Activated naive CD4-positive, alpha-beta T cell (primary cell): ENCODE data around the gene DGCR8.

Source experiments
- DNase-seq, 4 experiments: peaks; one replicate each; lab custom pipeline; 2025; lab: John Stamatoyannopoulos, UW

Gene DGCR8

DNA sequence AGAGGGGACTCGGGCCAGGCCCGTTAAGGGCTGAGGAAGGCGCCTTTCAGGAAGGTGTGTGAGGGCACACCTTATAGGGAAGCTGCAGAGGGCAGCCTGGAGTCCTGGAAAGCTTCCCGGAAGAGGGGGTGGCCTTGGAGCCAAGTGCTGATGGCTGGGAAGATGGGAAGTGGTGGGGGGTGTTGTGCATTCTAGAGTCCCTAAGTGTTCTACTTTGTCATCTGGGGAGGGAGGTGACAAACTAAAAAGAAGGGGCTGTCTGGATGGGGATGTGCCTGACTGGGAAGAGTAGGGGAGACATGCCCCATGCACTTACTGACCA is 58.3 kb downstream of the DGCR8 start:
- no peak for DNase-seq

DNA sequence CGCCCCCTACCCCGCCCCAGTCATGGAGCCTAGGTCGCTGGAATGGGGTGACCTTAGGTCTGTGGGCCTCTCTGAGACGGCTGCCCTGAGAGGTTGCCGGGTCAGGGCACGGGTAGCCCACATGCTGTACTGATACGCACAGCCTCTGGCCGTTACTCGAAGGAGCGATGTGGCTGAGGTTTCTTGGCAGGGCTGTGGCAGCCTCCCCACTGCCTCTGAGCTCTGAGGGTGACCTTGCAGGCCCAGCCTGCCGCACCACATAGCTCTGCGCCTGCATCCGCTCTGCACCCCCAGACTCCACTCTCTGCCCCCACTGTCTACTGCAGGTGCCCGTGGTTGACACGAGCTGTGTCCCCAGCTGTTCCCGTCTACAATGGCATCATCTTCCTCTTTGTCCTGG is 58.8 kb downstream of the DGCR8 start:
- DNase-seq: no peak

DNA sequence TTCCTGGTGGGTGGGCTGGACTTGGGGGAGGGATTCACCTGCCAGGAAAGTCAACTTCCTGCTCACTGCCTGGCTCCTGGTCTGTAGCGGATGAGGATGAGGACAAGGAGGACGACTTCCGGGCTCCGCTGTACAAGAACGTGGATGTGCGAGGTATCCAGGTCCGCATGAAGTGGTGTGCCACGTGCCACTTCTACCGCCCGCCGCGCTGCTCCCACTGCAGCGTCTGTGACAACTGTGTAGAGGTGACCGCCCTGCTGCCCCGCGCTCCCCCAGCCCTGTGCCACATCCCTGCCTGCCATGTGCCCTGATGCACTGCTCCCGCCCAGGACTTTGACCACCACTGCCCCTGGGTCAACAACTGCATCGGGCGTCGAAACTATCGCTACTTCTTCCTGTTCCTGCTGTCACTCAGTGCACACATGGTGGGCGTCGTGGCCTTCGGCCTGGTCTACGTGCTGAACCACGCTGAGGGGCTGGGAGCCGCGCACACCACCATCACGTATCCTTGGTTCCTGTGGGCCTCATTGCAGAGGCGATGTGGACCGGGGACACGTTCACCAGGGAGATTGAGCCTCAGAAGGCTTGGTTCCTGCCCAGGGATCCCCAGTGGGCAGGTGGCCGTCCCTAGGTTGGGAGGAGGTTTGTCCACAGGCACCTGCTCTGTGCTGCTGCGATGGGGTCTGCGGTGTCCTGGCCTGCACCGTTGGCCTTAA is 59.5 kb downstream of the DGCR8 start:
- no peak for DNase-seq

DNA sequence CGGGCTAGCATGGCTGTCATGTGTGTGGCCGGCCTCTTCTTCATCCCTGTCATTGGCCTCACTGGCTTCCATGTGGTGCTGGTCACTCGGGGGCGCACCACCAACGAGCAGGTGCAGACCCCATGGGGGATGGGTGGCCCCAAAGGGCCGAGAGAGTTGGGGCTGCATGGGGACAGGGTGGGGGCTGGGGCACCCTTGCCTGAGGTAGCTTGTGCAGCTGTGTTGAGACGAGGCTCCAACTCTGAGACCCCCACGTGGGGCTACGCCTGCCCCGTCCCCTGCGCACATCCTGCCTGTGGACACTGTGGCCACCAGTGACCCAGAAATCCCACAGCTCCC is 60.0 kb downstream of the DGCR8 start:
- no peak for DNase-seq

DNA sequence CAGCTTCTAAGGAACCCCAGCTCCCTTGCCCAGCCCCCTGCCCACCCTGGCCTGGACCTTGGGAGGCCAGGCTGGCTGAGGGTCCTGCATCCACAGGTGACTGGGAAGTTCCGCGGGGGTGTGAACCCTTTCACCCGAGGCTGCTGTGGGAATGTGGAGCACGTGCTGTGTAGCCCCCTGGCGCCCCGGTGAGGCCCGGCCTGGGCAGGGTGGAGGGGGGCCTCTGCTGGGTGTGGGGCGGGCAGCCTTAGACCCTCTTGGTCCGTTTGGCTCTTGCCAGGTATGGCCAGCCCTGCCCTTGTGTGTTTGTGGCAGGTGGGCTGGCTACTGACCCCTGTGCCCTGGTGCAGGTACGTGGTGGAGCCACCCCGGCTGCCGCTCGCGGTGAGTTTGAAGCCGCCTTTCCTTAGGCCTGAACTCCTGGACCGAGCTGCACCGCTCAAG is 60.5 kb downstream of the DGCR8 start:
- DNase-seq: no peak

DNA sequence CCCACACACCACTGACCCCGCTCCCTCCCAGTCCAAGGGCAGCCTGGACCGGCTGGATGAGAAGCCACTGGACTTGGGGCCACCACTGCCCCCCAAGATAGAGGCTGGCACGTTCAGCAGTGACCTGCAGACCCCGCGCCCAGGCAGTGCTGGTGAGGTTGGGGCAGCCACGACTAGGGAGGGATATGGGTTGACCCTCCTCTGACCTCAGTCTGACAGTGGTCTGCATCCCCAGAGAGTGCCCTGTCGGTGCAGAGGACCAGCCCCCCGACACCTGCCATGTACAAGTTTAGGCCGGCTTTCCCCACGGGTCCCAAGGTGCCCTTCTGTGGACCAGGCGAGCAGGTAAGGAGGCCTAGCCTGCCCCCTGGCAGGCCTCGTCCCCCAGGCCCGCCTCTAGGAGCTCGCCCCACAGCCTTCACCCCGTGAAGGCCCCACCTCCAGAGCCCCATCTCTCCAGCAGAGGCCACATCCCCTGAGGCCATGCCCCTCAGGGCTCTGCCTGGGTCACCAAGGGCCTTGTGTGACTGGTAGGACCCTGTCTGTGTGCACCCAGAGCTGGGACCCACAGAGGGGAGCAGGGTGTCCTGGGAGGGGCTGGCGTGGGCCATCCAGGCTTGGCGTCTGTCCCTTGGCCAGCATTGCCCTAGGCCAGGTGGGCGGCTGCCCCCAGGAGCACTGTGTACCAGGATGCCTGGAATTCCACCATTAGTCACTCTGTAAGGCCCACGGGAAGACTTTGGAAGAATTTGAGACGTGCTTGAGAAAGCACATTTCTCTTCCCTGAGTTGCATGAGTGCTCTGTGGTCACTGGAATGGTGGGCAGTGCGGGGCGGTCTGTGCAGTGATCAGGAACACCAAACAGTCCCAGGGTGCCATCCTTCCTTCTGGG is 61.4 kb downstream of the DGCR8 start:
- DNase-seq: no peak

DNA sequence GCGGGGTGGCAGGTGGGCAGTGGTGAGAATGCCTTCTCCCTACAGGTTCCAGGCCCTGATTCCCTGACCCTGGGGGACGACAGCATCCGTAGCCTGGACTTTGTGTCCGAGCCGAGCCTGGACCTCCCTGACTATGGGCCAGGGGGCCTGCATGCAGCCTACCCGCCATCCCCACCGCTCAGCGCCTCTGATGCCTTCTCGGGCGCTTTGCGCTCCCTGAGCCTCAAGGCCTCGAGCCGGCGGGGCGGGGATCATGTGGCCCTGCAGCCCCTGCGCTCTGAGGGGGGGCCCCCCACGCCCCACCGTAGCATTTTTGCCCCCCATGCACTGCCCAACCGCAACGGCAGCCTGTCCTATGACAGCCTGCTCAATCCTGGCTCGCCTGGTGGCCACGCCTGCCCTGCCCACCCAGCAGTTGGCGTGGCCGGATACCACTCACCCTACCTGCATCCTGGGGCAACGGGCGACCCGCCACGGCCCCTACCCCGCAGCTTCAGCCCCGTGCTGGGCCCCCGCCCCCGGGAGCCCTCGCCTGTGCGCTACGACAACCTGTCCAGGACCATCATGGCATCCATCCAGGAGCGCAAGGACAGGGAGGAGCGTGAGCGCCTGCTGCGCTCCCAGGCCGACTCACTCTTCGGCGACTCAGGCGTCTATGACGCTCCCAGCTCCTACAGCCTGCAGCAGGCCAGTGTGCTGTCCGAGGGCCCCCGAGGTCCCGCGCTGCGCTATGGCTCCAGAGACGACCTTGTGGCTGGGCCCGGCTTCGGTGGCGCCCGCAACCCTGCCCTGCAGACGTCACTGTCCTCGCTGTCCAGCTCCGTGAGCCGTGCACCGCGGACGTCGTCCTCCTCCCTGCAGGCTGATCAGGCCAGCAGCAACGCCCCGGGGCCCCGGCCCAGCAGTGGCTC is 62.9 kb downstream of the DGCR8 start:
- DNase-seq: no peak

DNA sequence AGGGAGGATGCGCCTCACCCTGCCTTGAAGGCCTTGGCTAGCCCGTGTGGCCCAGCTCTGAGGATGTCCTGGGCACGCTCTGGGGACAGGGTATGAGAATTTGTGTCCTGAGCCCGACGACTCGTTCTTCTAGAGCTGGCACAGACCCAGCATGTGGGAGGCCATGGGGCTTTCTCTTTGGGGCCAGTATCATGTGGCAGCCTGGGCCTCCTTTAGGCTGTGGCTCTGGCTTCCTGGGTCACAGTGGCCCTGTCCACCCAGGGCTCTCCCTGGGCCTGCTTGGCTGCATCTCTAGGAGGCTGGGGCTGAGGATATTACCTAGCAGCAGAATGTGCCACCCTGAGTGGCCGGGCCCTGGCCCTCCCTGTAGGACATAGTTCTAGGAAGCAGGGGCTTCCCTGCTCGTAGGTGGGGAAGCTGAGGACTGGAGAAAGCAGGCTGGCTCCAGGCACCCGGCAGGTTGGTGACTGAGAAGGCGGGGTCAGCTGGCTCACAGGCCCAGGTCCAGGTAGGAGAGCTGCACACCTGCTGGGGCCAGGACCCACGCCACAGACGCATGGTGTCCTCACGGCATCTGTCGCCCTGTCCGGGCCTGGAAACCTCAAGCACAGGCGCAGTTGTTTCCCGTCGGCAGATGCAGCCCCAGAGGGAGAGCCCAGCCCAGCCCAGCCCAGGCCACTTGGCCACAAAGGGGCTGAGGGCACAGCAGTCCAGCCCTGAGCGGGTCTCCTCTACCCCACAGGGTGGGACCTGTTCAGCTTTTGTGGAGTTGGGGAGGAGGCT is 64.0 kb downstream of the DGCR8 start:
- no peak for DNase-seq

DNA sequence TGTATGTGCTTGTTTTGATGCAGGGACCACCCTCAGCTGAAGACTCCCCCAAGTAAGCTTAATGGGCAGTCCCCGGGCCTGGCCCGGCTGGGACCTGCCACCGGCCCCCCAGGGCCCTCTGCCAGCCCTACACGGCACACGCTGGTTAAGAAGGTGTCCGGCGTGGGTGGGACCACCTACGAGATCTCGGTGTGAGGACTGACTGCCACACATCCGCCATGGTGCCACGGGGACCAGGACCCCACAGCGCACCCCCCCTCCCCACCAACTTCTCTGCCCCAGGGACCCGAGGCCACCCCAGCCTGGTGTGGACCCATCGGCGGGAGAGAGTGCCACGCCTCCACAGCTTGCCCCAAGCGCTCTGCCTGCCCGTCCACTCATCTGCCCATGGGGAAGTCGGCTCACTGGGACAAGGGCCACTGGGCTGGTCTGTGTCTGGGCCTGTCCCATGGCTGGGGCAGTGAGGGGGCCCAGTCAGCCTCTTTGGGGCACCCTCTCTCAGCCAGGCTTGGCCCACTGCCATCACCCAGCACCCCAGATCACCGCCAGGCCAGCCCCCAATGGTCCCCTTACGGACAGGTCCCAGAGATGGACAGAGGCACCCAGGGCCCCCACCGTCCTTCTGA is 65.3 kb downstream of the DGCR8 start:
- DNase-seq: no peak

DNA sequence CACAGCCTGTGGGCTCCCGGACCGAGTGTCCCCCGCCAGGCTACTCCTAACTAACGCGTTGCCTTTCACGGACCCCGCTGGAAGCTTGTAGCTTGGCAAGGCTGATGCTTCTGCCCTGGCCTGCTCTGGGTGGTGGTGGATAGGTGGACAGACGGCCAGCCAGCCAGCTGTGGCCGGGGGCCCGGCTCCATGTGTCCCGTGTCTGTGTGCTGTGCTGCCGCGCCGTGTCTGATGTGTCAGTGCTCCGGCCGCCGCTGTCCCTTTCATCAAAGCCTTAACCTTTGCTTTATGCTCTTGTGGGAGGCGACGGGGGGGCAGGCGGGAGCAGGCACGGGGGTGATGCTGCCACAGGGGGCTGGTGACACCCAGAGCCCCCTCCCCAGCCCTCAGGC is 65.8 kb downstream of the DGCR8 start:
- DNase-seq: no peak

DNA sequence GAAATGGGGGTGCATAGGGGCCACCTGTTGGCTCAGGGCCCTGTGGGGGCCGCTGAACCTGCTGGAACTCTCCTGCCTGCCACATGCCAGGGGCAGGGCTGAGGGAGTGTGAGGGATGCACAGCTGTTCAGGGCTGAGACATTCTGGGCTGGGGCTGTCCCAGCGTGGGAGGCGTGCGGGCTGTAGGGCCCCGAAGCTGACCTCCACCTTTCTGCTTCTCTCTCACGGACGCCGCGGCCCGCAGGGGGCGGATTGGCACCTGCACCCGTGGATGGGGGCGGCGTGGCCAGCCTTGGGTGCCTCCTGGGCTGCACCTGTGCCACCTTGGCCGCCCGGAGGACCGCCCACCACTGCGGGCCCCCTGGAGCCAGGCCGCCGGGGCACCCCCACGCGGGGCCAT is 66.7 kb downstream of the DGCR8 start:
- no peak for DNase-seq

DNA sequence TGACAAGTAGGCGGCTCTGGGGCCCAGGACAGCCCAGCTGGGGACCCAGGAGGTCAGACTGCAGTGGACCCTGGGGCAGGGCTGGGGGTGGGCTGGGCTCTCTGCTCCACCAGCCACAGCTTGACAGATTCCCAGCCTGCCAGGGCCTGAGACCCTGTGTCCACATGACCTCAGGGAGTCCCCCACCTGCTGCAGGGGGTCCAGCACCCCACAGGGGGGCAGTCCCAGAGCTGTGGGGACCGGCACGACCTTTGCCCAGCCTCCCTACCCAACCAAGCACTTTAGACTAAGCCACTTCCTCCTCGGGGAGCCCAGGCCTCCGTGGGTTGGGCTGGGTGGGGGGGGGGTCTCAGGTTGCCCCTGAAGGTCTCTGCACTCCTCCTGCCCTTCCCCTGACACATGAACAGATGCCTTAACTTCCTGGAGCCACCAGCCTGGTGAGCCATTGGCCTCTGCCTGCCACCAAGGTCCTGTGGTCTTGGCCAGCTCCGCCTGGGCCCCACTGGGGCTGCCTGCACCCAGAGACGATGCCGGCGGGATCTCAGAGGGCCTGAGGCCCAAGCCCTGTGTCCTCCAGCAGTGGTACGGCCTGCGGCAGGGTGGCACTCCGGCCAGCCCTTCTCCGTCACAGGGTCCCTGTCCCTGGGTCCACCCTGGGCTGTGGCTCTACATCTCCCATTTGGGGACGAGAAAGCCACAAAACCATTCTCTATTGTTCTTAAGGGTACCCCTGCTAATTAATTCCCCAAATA is 67.4 kb downstream of the DGCR8 start:
- no peak for DNase-seq

DNA sequence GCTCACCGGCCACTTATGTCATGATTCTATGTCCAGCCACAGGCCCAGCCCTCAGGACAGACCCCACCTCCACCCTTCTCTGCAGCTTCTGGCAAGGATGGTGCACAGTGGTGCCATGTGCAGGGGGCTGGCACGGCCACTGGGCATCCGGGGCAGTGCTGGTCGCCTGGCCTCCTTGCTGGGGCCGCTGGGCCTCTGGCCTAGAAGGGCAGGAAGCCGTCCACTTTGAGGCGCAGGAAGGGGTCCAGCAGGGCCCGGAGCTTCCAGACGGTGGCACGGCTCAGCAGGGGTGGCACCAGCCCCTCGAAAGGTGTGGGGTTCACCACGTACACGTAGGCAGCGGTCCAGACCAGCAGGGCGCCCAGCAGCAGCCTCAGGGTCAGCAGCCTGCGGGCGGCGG is 68.4 kb downstream of the DGCR8 start:
- no peak for DNase-seq

DNA sequence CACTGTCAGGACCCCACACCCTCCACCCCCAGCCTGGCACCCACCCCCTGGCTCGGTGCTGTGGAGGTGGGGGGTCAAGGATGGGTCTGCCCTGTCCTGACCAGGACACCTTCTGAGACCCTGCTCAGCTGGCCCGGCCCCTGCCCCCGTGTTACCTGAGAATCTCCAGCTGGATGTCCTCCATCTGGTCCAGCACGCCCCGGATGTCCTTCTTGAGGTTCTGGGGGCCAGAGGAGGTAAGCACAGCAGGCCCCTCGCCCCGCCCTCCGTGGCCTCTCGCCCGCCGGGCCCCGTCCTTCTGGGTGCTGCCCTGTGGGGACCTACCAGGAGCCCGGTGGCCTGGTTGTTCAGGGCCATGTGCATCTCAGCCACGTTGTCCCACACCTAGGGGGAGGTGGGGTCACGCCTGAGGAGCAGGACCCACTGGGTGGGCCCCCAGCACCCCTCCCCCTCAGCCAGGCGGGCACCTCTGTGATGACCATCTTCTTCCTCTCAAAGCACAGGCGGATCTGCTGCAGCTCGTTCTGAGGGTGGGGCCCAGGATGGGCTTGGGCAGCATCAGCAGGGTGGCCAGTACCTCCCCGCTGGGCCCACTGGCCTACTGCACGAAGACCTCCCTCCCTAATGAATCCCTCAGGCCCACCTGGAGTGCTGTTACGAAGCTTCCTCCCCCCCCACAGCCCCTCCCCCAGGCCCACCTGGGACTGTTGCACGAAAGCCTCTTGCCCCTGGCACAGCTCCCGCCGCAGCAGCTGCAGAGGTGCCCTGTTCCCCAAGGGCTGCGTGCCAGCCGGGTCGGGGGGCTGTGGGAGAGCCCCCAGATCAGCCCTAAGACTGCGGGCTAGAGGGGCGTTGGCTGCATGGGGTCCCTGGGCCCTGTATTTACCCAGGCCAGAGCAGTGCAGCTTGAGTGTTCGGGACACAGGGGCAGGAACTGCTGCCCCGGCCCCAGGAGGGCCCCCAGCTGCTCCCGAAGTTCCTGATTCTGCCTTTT is 69.5 kb downstream of the DGCR8 start:
- DNase-seq: no peak

DNA sequence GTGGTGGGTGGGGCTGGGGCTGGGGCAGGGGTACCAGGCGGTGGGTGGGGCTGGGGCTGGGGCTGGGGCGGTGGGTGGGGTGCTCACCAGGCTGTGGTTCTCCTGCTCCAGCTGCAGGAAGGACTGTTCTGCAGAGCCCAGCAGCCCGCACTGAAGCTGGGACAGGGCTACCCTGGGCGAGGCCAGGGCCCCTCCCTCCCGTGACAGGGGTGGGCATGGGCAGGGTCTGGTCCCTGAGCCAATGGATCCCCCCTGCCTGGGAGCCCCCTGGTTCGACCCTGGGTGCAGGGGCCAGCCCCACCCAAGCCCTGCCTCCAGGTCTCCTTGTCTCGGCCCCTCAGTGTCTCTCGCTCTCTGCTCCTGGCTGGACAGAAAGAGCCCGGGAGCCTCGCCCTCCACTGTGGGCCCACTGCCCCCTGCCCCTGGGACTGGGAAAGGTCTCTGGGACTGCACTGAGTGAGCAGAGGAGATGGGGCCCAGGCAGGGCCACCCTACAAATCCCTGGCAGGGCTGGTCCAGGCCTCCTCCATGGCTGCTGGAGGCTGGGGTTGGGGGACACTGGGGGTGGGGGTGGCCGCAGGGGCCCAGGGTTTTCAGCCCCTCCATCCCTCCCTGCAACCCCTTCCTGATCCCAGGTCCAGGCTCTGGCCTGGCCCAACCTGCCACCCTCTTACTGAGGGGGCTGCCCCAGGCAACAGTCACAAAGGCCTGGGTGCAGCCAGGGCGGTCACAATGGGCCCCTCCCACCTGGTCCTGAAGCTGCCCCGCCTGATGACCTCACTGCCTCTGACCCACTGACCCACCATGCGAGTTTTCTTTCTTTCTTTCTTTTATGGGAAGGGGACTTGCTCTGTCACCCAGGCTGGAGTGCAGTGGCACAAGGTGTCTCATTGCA is 70.6 kb downstream of the DGCR8 start, which contains the start of gene CCDC188:
TSS of gene CCDC188 (minus strand) at position 675 of the 895 bp plus-strand sequence. CDS start at position 606, 69 bp downstream.
- DNase-seq: no peak

DNA sequence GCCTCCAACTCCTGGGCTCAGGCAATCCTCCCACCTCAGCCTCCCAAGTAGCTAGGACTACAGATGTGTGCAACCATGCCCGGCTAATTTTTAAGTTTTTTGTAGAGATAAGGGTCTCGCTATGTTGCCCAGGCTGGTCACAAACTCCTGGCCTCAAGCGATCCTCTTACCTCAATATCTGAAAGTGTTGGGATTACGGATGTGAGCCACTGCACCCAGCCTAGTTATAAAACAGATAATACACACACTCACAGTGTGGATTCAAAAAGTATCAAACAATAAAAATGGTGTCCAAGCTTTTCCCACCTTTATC is 71.2 kb downstream of the DGCR8 start:
- no peak for DNase-seq

DNA sequence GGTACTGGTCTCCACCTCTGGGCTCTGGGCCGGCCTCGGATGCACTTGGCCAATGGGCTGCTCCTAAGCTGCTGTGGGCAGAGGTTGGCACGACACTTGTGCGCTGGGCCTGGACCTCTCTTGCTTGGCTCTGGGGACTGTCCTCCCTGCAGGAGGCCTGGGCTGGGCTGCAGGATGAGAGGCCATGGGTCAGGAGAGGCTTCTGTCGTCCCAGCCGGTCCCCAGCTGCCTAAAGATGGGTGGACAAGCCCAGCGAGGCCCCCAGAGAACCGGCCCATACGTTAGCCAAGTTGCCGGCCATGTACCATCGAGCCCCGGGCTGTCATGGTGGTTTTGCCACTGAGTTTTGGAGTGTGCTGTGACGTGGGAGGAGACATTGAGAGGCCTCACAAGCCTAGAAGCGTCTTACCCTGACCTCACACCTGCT is 72.4 kb downstream of the DGCR8 start:
- no peak for DNase-seq

DNA sequence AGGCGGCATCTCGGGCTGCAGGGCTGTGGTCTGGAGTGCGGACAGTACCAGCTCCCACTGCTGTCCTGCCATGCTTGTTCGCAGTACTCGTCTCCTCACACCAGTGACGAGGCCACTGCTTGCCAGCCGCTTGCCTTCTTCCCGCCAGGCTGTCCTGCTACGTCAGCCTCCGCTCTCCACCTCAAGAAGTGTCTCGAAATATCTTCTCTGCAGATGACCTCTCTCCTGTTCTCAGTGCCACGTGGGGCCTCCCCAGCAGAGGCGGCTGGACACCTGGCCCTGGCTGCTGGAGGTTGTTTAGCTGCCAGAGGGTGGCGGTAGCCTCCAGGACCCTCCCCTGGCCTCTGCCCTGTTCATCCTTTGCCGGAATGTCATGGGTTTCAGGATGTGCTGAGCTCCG is 73.9 kb downstream of the DGCR8 start:
- DNase-seq: no peak
